Peyer's patch (tissue), 4 donors: Measurements from ENCODE around the gene OBP2B. TPM values are rescaled to one million over a fixed set of nuclear protein-coding genes. Genes with fewer than 3 reads are reported as not detected.
"Not testable (repeated sequence)": the region's sequence is repeated elsewhere in the genome, so short reads cannot be mapped to it uniquely, and the experiment has no call there.

Experiments
- DNase-seq, 3 donors: peaks; one replicate each; pipeline ENCODE4 v3.0.0-alpha.2; 2017 to 2019
- H3K27ac ChIP-seq, 4 donors: fragments of 200-600 bp; sonication (generic); one replicate each; pipeline ENCODE4 v1.5.1; 2016 to 2019
- H3K27me3 ChIP-seq, 2 donors: fragments of 200-600 bp; sonication (generic); one replicate each; pipeline ENCODE4 v1.5.1; 2019
- H3K36me3 ChIP-seq, 3 donors: fragments of 200-600 bp; sonication (generic); one replicate each; pipeline ENCODE4 v1.5.1; 2016 to 2019
- H3K4me1 ChIP-seq, 4 donors: fragments of 200-600 bp; sonication (generic); one replicate each; pipeline ENCODE4 v1.5.1; 2016 to 2019
- H3K4me3 ChIP-seq, 4 donors: fragments of 200-600 bp; sonication (generic); 1 replicate in 3 of 4; 2 replicates in 1 of 4; pipeline ENCODE4 v1.5.1; 2016 to 2019; ENCODE audit warnings: mild to moderate bottlenecking in 1 of 4
- H3K9me3 ChIP-seq, 4 donors: fragments of 200-600 bp; sonication (generic); one replicate each; pipeline ENCODE4 v1.5.1; 2016 to 2019; ENCODE audit warnings: mild to moderate bottlenecking in 1 of 4
- CTCF ChIP-seq, 6 experiments: fragments of 450-650 bp in 4 of 6; fragments of 200-600 bp in 2 of 6; sonication (generic) in 1 of 6; IDR thresholded peaks; one replicate each; pipeline ENCODE4 v1.5.1; 2017 to 2019; ENCODE audit warnings: antibody characterized with exemption in 6 of 6, mild to moderate bottlenecking in 3 of 6, moderate library complexity in 1 of 6
- POLR2A ChIP-seq, 2 donors: fragments of 450-650 bp; IDR thresholded peaks; one replicate each; pipeline ENCODE4 v1.5.1; 2017; ENCODE audit warnings: antibody characterized with exemption in 2 of 2, mild to moderate bottlenecking in 2 of 2, moderate library complexity in 2 of 2
- total RNA-seq, 4 donors: library from RNA; depleted of rRNA; stranded (reverse); fragments of >200 nt; gene quantifications; one replicate each; pipeline ENCODE4 v1.1.0, GENCODE V29; 2016

Gene OBP2B
- total RNA-seq, 4 donors from 2014 or later = not detected

DNA sequence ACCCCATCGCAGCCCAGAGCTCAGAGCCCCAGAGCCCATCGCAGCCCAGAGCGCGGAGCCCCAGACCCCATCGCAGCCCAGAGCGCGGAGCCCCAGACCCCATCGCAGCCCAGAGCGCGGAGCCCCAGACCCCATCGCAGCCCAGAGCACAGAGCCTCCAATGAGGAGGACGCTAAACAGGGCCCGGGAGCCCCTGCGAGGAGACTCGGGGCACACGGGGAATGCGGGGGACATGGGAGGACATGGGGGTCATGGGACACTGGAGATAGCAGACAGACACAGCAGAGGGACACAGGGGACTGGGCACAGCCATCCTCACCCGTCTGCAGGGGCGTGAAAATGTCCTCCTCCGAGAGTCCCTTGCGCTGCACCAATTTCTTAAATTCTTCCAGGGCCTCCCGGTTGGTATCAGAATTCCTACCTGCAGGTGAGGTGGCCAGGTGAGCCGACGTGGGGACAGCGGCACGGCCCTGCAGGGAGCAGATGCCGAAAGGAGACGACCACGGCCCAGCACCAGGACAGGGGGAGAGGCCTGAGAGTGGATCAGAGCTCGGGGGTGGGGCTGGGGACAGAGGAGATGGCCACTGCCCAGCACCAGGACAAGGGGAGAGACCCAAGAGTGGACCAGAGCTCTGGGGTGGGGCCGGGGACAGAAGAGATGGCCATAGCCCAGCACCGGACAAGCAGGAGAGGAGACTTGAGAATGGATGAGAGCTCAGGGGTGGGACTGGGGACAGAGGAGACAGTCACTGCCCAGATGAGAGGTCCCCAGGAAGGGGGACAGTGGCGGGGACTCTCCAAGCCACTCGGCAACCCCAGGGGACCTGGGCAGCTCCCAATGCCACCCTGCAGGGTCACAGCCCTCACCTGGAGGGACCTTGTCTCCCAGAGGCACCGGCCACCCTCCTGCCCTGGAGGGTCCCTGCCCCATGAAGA, 2.8 kb downstream of the OBP2B start:
- no peaks in the 10 kb centered on the region for H3K27me3 ChIP-seq
- no peaks in the 10 kb centered on the region for H3K36me3 ChIP-seq
- no peak for TF ChIP-seq CTCF (IDR thresholded peaks at IDR 0.05)
- TF ChIP-seq POLR2A (IDR thresholded peaks at IDR 0.05) = no peak
- H3K4me1 ChIP-seq = no peaks in the 10 kb centered on the region
- no peak overlapping the region for H3K27ac ChIP-seq
- no peaks in the 10 kb centered on the region for H3K9me3 ChIP-seq
- H3K4me3 ChIP-seq = no peak overlapping the region
- no peak for DNase-seq

- H3K4me3 ChIP-seq, DNase-seq, H3K36me3 ChIP-seq, H3K9me3 ChIP-seq, H3K4me1 ChIP-seq, H3K27me3 ChIP-seq, H3K27ac ChIP-seq: not testable (repeated sequence)
These were observed 3.6 kb downstream of the OBP2B start for GRCh38 chr9:133205481-133205887.

DNA sequence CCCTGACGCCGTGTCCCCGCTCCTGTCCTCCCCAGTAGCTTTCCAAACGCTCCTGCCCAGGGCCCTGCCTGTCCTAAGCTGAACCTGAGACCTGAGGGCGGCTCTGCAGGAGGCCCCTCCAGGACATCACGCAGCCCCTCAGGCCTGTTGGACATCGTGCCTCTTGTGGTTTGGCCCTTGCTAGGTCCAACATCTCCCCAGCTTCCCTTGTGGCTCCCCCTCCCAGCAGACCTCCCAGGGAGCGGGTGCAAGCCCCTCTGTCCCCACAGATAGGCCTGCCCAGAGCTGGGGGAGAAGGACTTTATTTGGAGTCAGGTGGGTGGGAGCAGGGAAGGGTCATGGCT, 4.1 kb downstream of the OBP2B start:
- H3K27ac ChIP-seq = no peak overlapping the region
- no peak overlapping the region for H3K4me3 ChIP-seq
- no peaks in the 10 kb centered on the region for H3K4me1 ChIP-seq
- no peaks in the 10 kb centered on the region for H3K27me3 ChIP-seq
- no peak for DNase-seq
- no peaks in the 10 kb centered on the region for H3K9me3 ChIP-seq
- H3K36me3 ChIP-seq = no peaks in the 10 kb centered on the region
- TF ChIP-seq CTCF (IDR thresholded peaks at IDR 0.05) = no peak
- no peak for TF ChIP-seq POLR2A (IDR thresholded peaks at IDR 0.05)

DNA sequence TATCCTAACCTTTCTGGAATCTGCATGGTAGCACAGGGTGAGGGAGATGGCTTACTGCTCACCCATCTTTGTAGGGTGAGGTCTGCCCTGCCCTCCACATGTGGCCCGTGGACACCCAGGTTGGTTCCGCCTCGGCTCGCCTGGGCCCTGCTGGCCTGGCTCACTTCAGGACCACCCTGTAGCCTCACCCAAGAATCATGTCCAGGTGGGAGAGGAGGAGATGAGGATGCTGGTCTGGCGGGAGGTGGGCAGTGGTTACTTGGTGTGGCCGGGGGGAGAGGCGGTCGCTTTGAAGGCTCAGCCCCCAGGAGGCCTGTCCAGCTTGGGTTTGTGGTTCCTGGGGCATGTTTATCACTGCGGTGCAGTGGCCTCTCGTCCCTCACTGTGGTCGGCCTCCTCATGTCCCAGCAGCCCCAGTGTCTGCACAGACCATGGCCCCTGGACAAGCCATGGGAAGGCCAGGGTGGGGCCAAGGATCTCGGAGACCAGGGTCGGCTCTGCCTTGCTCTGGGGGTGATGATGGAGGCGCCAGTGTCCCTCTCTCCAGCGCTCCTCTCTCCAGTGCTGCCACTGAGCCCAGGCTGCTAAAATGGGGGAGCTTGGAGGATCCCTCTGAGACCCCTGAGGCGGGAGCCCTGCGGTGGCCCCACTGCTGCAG, 4.6 kb downstream of the OBP2B start:
- no peak for DNase-seq
- no peak overlapping the region for H3K27ac ChIP-seq
- TF ChIP-seq POLR2A (IDR thresholded peaks at IDR 0.05) = no peak
- TF ChIP-seq CTCF (IDR thresholded peaks at IDR 0.05) = no peak

DNA sequence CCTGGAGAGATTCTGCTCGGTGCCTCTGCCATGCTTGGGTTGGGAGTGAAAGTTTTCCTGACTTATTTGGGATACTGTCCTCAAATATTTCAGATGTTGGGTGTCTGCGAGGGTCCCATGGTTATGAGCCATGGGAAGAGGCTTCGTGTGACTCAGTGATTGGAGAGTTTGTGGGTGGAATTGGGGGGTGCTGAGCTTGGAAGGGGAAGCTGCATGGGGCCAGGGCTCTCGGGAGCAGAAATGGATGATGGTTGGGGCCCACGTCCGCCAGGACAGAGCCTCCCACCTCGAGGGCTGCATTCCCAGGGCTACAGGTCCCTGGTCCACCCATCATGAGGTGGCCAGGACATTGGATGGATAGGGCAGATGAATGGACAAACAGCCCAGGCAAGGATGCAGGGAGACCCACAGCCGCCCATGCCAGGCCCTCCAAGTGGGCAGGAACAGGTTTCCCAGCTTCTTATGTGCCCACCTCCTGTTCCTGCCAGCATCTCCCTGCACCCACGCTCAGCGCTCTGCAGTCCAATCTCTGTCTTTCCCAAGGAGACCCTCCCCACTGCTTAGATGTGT, 5.5 kb downstream of the OBP2B start:
- no peaks in the 10 kb centered on the region for H3K27me3 ChIP-seq
- no peak for TF ChIP-seq CTCF (IDR thresholded peaks at IDR 0.05)
- TF ChIP-seq POLR2A (IDR thresholded peaks at IDR 0.05) = no peak
- H3K27ac ChIP-seq = no peak overlapping the region
- H3K4me1 ChIP-seq = no peaks in the 10 kb centered on the region
- H3K36me3 ChIP-seq = no peaks in the 10 kb centered on the region
- H3K4me3 ChIP-seq = no peak overlapping the region
- DNase-seq = no peak
- no peaks in the 10 kb centered on the region for H3K9me3 ChIP-seq

More for the DNA sequence above, 4.6 kb downstream of the OBP2B start:
- no peaks in the 10 kb centered on the region for H3K4me1 ChIP-seq
- no peak overlapping the region for H3K4me3 ChIP-seq
- H3K9me3 ChIP-seq = no peaks in the 10 kb centered on the region
- no peaks in the 10 kb centered on the region for H3K36me3 ChIP-seq
- no peaks in the 10 kb centered on the region for H3K27me3 ChIP-seq
